IPS-NIHi7 (cell line): ENCODE results near the gene NPEPPS.

Experiments used
- DNase-seq: peaks from one replicate; pipeline ENCODE4 v3.0.0; 2012; ENCODE audit warnings: mixed read lengths; ENCODE audit errors: extremely low spot score

NPEPPS gene

DNA sequence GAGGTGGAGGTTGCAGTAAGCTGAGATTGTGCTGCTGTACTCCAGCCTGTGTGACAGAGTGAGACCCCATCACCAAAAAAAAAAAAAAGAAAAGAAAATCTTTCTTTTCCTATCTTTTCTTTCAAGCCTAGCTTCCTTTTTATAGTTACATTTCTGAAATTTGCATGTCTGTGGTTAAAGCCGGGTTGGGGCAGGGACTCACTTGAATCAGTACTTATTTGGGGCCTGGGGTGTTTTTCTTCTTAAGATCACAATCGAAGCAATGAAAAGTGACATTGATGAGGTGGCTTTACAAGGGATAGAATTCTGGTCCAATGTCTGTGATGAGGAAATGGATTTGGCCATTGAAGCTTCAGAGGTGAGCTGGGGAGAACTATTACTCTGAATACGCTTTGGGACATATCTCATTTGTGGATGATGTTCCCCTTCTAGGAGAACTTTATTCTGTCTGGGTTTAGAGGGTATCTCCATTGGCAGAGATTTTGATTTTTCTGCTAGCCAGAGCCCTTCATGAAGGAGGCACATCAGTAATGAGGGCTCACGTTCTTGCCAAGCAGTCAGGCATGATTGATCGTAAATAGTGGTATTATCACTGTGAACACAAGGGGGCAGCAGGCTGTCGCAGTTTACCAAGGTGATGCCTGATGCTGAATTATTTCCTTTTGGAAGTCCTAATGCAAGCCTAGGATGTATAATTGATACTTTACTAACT, 133.2 kb downstream of the NPEPPS start:
- DNase-seq, result peak; percentile 74

DNA sequence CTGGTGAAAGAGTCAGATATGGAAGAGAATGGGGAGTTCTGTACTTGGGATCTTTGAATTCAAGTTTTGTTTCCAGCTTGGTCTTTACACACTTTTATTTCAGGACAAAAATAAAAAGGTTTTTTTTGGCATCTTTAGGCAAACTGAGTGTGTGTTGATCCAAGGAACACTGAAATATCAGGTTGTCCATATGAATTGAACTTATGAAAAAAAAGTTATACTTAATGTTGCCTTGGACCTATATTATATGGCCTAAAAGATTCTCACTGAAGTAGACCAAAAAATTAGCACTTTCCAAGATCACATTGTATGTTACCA, 133.7 kb downstream of the NPEPPS start:
- no peak for DNase-seq

DNA sequence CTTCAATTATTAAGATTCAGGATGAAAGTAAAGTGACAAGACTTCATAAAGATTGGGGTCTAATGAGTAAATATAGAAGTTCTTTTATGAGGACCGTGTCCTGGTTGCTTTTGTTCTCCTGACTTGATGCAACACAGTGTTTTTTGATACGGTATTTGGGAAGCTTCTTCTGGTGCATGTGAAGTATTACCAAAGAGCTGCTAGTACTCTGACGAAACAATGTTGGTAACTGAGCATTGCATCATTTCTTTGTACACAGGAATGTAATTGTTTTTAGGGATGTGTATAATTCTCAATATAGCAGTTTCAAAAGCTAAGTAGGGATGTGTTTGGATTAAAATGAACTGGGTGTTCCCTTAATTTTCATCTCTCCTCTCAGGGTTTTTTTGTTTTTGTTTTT, 134.7 kb downstream of the NPEPPS start:
- DNase-seq, result no peak

DNA sequence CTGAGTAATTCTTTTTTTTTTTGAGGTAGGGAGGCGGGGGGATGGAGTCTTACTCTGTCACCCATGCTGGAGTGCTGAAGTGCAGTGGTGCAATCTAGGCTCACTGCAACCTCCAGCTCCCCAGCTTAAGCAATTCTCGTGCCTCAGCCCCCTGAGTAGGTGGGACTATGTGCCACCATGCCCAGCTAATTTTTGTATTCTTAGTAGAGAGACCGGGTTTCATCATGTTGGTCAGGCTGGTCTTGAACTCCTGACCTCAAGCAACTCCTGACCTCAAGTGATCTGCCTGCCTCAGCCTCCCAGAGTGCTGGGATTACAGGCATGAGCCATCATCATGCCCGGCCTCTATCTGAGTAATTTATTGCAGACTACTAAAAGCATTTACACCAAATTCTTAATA, 138.2 kb downstream of the NPEPPS start:
- DNase-seq, result no peak

DNA sequence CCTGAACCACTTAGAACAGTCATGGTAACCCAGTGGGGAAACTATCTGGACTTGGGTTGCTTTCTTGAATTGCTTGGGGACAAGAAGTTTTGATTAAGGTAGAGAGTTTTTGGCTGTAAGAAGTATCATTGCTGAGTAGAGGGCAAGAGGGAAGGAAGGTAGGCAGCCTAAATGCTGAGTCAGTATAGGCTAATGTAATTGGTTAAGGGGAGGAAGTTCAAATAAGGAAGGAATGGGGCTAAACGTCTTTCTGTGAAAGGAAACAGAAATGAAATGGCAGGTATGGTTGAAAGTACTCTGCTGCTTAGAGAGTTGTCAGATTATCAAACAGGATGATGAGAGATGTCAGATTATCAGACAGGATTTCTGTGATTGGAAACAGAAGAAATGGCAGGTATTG, 139.2 kb downstream of the NPEPPS start:
- DNase-seq, result no peak
